Measurements from ENCODE around the gene NCOR1.

NCOR1 gene

DNA sequence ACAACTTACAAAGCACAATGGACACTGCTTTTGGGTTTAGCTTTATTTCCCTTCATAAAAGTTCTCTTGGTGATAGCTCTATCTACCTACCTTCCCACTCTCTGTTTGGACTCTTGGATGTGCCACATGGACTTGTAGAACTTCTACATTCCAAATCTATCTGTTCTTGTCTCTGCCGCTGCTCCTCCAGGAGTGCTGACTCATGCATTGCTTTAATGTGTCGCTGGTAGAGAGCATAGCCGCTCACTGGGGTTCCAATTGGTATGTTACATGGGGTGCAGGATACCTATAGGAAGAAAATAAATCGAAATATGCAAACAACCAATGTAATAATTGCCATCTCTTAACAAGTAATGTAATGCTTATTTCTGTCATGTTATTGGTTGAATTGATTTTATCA is 123.6 kb downstream of the NCOR1 start:
- H3K4me3 ChIP-seq (ENCODE audit: low read length) = no peak overlapping the region
- no peak for TF ChIP-seq CTCF (IDR thresholded peaks at IDR 0.05; ENCODE audit: insufficient read depth, low read depth, low read length, missing control alignments)
- no peak for DNase-seq (ENCODE audit: low read depth)

- no peak for TF ChIP-seq CTCF (IDR thresholded peaks at IDR 0.05; ENCODE audit: insufficient read depth, low read depth, low read length, missing control alignments)
- DNase-seq (ENCODE audit: low read depth) = no peak
- no peak overlapping the region for H3K4me3 ChIP-seq (ENCODE audit: low read length)
Observed at GRCh38 chr17:16086957-16087356, 128.4 kb downstream of the NCOR1 start.

- no peak for TF ChIP-seq CTCF (IDR thresholded peaks at IDR 0.05; ENCODE audit: insufficient read depth, low read depth, low read length, missing control alignments)
- no peak for DNase-seq (ENCODE audit: low read depth)
- H3K4me3 ChIP-seq (ENCODE audit: low read length) = no peak overlapping the region
Observed at GRCh38 chr17:16085066-16085699, 130.2 kb downstream of the NCOR1 start.

- no peak for TF ChIP-seq CTCF (IDR thresholded peaks at IDR 0.05; ENCODE audit: insufficient read depth, low read depth, low read length, missing control alignments)
- H3K4me3 ChIP-seq (ENCODE audit: low read length) = no peak overlapping the region
- DNase-seq (ENCODE audit: low read depth) = no peak
Observed at GRCh38 chr17:16083223-16083622, 132.1 kb downstream of the NCOR1 start.

GRCh38 chr17:16081507-16082087 is 133.7 kb downstream of the NCOR1 start:
- no peak for DNase-seq (ENCODE audit: low read depth)
- H3K4me3 ChIP-seq (ENCODE audit: low read length) = no peak overlapping the region
- no peak for TF ChIP-seq CTCF (IDR thresholded peaks at IDR 0.05; ENCODE audit: insufficient read depth, low read depth, low read length, missing control alignments)

GRCh38 chr17:16080366-16080765 is 135.0 kb downstream of the NCOR1 start:
- no peak overlapping the region for H3K4me3 ChIP-seq (ENCODE audit: low read length)
- DNase-seq (ENCODE audit: low read depth) = no peak
- TF ChIP-seq CTCF (IDR thresholded peaks at IDR 0.05; ENCODE audit: insufficient read depth, low read depth, low read length, missing control alignments) = no peak

- TF ChIP-seq CTCF (IDR thresholded peaks at IDR 0.05; ENCODE audit: insufficient read depth, low read depth, low read length, missing control alignments) = no peak
- no peak for DNase-seq (ENCODE audit: low read depth)
- no peak overlapping the region for H3K4me3 ChIP-seq (ENCODE audit: low read length)
Observed at GRCh38 chr17:16075949-16076348, 139.4 kb downstream of the NCOR1 start.
